Neural cell (in vitro differentiated cells): ENCODE data around the gene CILP2. TPM values are rescaled to one million over a fixed set of nuclear protein-coding genes. Genes with fewer than 3 reads are reported as not detected.

Source experiments
- H2AFZ ChIP-seq: fragments of 200-600, 300-800 bp; sonication (generic), shearing (Covaris generic); 2 replicates; pipeline ENCODE4 v1.6.0; 2014; ENCODE audit warnings: low read depth, mild to moderate bottlenecking, antibody characterized with exemption, low read length, moderate library complexity
- H3F3A ChIP-seq: fragments of 200-600 bp; shearing (Covaris generic); 2 replicates; pipeline ENCODE4 v1.6.1; 2016; ENCODE audit warnings: mild to moderate bottlenecking, moderate library complexity, mixed read lengths, antibody characterized with exemption, low read length; ENCODE audit not compliant: insufficient read depth, poor library complexity, severe bottlenecking
- H3K27ac ChIP-seq: fragments of 200-600, 300-800 bp; sonication (generic), shearing (Covaris generic); 2 replicates; pipeline ENCODE4 v1.5.1; 2014; ENCODE audit warnings: mild to moderate bottlenecking, low read length, moderate library complexity
- H3K27me3 ChIP-seq: fragments of 300-800, 200-600 bp; sonication (generic), shearing (Covaris generic); 2 replicates; pipeline ENCODE4 v1.6.0; 2014; ENCODE audit warnings: mild to moderate bottlenecking, low read depth, low read length, moderate library complexity; ENCODE audit not compliant: insufficient read depth
- H3K36me3 ChIP-seq: fragments of 300-800, 200-600 bp; sonication (generic), shearing (Covaris generic); 2 replicates; pipeline ENCODE4 v1.5.1; 2014; ENCODE audit warnings: mild to moderate bottlenecking, antibody characterized with exemption, low read length, moderate library complexity; ENCODE audit not compliant: insufficient read depth
- H3K4me2 ChIP-seq: fragments of 300-800, 200-600 bp; sonication (generic), shearing (Covaris generic); 2 replicates; pipeline ENCODE4 v1.6.0; 2014; ENCODE audit warnings: mild to moderate bottlenecking, low read length
- H3K4me3 ChIP-seq: fragments of 300-800, 200-600 bp; sonication (generic), shearing (Covaris generic); 2 replicates; pipeline ENCODE4 v1.5.1; 2014; ENCODE audit warnings: mild to moderate bottlenecking, low read length, moderate library complexity
- H3K79me2 ChIP-seq: fragments of 200-600 bp; shearing (Covaris generic); replicated peaks from 2 replicates; pipeline ENCODE4 v1.6.0; 2014; ENCODE audit warnings: mild to moderate bottlenecking, low read length, moderate library complexity; ENCODE audit not compliant: insufficient read depth
- H3K9ac ChIP-seq: fragments of 300-800, 200-600 bp; sonication (generic), shearing (Covaris generic); 2 replicates; pipeline ENCODE4 v1.6.1; 2016; ENCODE audit warnings: mild to moderate bottlenecking, low read length, mixed read lengths
- H3K9me2 ChIP-seq: fragments of 200-600 bp; shearing (Covaris generic); 2 replicates; pipeline ENCODE4 v1.6.1; 2016; ENCODE audit warnings: mild to moderate bottlenecking, low read length, mixed read lengths; ENCODE audit not compliant: insufficient read depth
- H3K9me3 ChIP-seq: fragments of 200-600, 300-800 bp; sonication (generic), shearing (Covaris generic); 2 replicates; pipeline ENCODE4 v1.6.1; 2016; ENCODE audit warnings: mild to moderate bottlenecking, mixed run types, low read length, moderate library complexity, mixed read lengths
- H4K20me1 ChIP-seq: fragments of 200-600 bp; shearing (Covaris generic); 2 replicates; pipeline ENCODE4 v1.6.1; 2016; ENCODE audit warnings: mild to moderate bottlenecking, mixed run types; ENCODE audit not compliant: insufficient read depth
- EP300 ChIP-seq: fragments of 450-650 bp; conservative IDR thresholded peaks from 2 replicates; pipeline ENCODE4 v1.6.1; 2014; ENCODE audit warnings: antibody characterized with exemption, mild to moderate bottlenecking, moderate library complexity; ENCODE audit not compliant: poor library complexity, severe bottlenecking
- EZH2 ChIP-seq: fragments of 200-600, 300-800 bp; shearing (Covaris generic), sonication (generic); IDR thresholded peaks from 2 replicates; pipeline ENCODE4 v1.6.1; 2014; ENCODE audit warnings: antibody characterized with exemption, low read length, borderline replicate concordance, mild to moderate bottlenecking; ENCODE audit not compliant: insufficient read depth, poor library complexity, severe bottlenecking
- MXI1 ChIP-seq: fragments of 450-650 bp; conservative IDR thresholded peaks from 2 replicates; pipeline ENCODE4 v1.6.1; 2014; ENCODE audit warnings: antibody characterized with exemption, mild to moderate bottlenecking; ENCODE audit not compliant: poor library complexity, severe bottlenecking
- POLR2AphosphoS5 ChIP-seq: IDR thresholded peaks from 2 replicates; pipeline ENCODE4 v1.6.1; 2012
- RAD21 ChIP-seq: fragments of 450-650 bp; conservative IDR thresholded peaks from 2 replicates; pipeline ENCODE4 v1.6.1; 2014; ENCODE audit warnings: antibody characterized with exemption, mild to moderate bottlenecking, moderate library complexity
- SMC3 ChIP-seq: fragments of 450-650 bp; conservative IDR thresholded peaks from 2 replicates; pipeline ENCODE4 v1.6.1; 2014; ENCODE audit warnings: antibody characterized with exemption, mild to moderate bottlenecking, moderate library complexity; ENCODE audit not compliant: poor library complexity
- TAF1 ChIP-seq: IDR thresholded peaks from 2 replicates; pipeline ENCODE4 v1.6.1; 2012; ENCODE audit warnings: low read depth
- polyA plus RNA-seq: library from polyadenylated mRNA; depleted of rRNA; stranded (reverse); fragments of >200 nt; gene quantifications from 2 replicates; pipeline ENCODE4 v1.2.3, GENCODE V29; 2014
- TF ChIP-seq, protein P1 (sequence below): fragments of 450-650 bp; IDR thresholded peaks from 2 replicates; pipeline ENCODE4 v1.5.1; 2014; ENCODE audit warnings: antibody characterized with exemption, mild to moderate bottlenecking, moderate library complexity; ENCODE audit not compliant: poor library complexity, severe bottlenecking
- TF ChIP-seq, protein P2 (sequence below): IDR thresholded peaks from 2 replicates; pipeline ENCODE4 v1.6.1; 2012; ENCODE audit warnings: borderline replicate concordance

The CILP2 gene
- polyA plus RNA-seq, 1 donor from 2014 or later = 0.84 TPM

DNA sequence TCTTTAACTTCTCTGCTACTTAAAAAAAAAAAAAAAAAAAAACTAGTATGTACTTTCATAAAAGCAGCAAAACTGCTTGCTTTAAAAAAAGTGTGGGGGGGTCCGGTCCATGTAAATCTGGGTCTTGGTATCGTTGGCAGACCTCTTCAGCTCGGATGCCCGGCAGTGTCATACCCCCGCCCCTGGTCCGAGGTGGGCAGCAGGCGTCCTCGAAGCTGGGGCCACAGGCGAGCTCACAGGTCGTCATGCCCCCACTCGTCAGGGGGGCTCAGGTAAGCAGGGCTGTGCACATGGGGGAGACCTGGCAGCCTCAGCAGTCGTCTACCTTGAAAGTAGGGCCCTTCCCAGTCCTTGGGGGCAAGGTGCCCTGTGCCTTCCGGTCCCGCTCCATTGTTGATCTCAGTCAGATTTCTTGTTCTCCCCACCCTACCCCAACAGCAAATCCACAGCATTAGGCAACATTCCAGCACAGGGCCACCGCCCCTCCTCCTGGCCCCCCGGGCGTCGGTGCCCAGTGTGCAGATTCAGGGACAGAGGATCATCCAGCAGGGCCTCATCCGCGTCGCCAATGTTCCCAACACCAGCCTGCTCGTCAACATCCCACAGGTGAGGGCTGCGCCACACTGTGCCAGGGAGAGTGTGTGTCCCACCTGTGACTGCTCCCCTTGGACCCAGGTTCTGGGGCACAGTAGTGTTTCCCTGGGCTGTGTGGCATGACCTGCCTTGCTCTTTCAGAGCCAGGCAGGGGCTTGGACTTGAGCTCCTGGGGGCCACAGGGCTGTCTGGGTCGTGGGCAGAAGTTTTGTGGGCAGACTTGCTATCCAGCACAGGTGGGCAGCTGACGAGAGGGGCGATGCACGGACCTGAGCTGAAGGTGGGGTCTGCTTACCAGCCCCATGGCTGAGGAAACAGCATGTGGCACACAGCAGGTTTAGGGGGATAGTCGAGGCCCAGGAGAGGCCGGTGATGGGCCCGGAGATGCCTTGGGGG, 42.2 kb upstream of the CILP2 start:
- Histone ChIP-seq H3K36me3 (no peaks in the 10 kb centered on the region), H2AFZ (no peak overlapping the region)

DNA sequence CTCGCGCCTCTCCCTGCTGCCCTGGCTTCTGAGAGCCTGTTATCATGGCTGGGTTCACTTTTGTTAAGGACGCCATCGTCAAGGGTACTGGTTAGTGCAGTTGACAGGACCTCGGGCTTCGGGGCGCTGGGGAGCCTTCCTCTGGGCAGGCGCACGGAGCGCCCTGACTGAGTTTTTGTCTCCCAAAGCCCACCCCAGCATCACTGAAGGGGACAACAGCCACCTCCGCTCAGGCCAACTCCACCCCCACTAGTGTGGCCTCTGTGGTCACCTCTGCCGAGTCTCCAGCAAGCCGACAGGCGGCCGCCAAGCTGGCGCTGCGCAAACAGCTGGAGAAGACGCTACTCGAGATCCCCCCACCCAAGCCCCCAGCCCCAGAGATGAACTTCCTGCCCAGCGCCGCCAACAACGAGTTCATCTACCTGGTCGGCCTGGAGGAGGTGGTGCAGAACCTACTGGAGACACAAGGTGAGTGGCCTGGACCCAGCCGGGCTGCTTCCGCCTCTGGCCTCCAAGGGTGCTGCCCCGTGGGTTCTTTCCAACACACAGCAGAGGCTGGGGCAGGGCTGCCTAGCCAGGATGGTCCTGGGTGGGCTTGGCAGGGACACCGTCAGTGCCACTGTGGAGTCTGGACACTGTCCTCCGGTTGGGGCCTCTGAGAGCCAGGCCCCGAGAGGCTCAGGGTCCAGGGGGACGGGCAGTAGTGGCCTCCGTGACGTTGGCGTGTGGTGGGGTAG, 39.6 kb upstream of the CILP2 start:
- Histone ChIP-seq H3K79me2 (no peaks in the 10 kb centered on the region), H3K27me3 (no peaks in the 10 kb centered on the region), H3F3A (no peaks in the 10 kb centered on the region), H3K4me3 (no peak overlapping the region), H3K9ac (no peak overlapping the region), H3K9me2 (no peaks in the 10 kb centered on the region), H3K36me3 (no peaks in the 10 kb centered on the region), H3K9me3 (no peaks in the 10 kb centered on the region), H2AFZ (no peak overlapping the region), H3K4me2 (no peak overlapping the region), H4K20me1 (no peaks in the 10 kb centered on the region), H3K27ac (no peak overlapping the region)
- TF ChIP-seq, protein P1, sequence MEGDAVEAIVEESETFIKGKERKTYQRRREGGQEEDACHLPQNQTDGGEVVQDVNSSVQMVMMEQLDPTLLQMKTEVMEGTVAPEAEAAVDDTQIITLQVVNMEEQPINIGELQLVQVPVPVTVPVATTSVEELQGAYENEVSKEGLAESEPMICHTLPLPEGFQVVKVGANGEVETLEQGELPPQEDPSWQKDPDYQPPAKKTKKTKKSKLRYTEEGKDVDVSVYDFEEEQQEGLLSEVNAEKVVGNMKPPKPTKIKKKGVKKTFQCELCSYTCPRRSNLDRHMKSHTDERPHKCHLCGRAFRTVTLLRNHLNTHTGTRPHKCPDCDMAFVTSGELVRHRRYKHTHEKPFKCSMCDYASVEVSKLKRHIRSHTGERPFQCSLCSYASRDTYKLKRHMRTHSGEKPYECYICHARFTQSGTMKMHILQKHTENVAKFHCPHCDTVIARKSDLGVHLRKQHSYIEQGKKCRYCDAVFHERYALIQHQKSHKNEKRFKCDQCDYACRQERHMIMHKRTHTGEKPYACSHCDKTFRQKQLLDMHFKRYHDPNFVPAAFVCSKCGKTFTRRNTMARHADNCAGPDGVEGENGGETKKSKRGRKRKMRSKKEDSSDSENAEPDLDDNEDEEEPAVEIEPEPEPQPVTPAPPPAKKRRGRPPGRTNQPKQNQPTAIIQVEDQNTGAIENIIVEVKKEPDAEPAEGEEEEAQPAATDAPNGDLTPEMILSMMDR = no peak
- TF ChIP-seq RAD21 (no peak), EP300 (no peak), EZH2 (no peak), MXI1 (no peak)
- TF ChIP-seq, protein P2, sequence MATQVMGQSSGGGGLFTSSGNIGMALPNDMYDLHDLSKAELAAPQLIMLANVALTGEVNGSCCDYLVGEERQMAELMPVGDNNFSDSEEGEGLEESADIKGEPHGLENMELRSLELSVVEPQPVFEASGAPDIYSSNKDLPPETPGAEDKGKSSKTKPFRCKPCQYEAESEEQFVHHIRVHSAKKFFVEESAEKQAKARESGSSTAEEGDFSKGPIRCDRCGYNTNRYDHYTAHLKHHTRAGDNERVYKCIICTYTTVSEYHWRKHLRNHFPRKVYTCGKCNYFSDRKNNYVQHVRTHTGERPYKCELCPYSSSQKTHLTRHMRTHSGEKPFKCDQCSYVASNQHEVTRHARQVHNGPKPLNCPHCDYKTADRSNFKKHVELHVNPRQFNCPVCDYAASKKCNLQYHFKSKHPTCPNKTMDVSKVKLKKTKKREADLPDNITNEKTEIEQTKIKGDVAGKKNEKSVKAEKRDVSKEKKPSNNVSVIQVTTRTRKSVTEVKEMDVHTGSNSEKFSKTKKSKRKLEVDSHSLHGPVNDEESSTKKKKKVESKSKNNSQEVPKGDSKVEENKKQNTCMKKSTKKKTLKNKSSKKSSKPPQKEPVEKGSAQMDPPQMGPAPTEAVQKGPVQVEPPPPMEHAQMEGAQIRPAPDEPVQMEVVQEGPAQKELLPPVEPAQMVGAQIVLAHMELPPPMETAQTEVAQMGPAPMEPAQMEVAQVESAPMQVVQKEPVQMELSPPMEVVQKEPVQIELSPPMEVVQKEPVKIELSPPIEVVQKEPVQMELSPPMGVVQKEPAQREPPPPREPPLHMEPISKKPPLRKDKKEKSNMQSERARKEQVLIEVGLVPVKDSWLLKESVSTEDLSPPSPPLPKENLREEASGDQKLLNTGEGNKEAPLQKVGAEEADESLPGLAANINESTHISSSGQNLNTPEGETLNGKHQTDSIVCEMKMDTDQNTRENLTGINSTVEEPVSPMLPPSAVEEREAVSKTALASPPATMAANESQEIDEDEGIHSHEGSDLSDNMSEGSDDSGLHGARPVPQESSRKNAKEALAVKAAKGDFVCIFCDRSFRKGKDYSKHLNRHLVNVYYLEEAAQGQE = no peak

More for the DNA sequence above, 42.2 kb upstream of the CILP2 start:
- no peaks in the 10 kb centered on the region for H4K20me1 ChIP-seq
- no peak overlapping the region for H3K9ac ChIP-seq
- TF ChIP-seq TAF1 (no peak), POLR2AphosphoS5 (no peak), MXI1 (no peak), SMC3 (no peak), EZH2 (no peak), EP300 (no peak), RAD21 (no peak)
- TF ChIP-seq, protein P1 = no peak
- TF ChIP-seq, protein P2 = no peak
- no peak overlapping the region for H3K27ac ChIP-seq
- H3K27me3 ChIP-seq = no peaks in the 10 kb centered on the region
- H3K4me2 ChIP-seq = no peak overlapping the region
- H3K9me3 ChIP-seq = no peaks in the 10 kb centered on the region
- no peak overlapping the region for H3K4me3 ChIP-seq
- no peaks in the 10 kb centered on the region for H3F3A ChIP-seq
- H3K79me2 ChIP-seq = no peaks in the 10 kb centered on the region
- no peaks in the 10 kb centered on the region for H3K9me2 ChIP-seq
